K562 (cell line): ENCODE data around the gene STPG2. TPM values are rescaled to one million over a fixed set of nuclear protein-coding genes. Genes with fewer than 3 reads are reported as not detected.

Experiments used
- ATAC-seq: fragments of 200-7000 bp; cut with Tn5 transposase; 3 replicates; pipeline ENCODE4 v1.9.1; 2020; ENCODE audit warnings: moderate library complexity
- BruUV-seq: library from RNA; stranded (reverse); fragments of 400-500 nt; replicated peaks from 2 replicates; lab custom pipeline; 2021; lab: Mats Ljungman, UMichigan
- CTCF ChIA-PET: fragments of 300-600 bp; formaldehyde crosslinking; extraction: SDS; loops from one replicate; lab custom pipeline; 2021; ENCODE audit warnings: low intra/inter-chr PET ratio; lab: Yijun Ruan, JAX
- POLR2A ChIA-PET: fragments of 300-600, 350-650 bp; sonication (Branson Sonifier 250); formaldehyde crosslinking; extraction: SDS; loops from one replicate; lab custom pipeline; 2021; ENCODE audit warnings: antibody characterized with exemption, inconsistent platforms; lab: Yijun Ruan, JAX
- DNase-seq, 4 experiments: peaks; one replicate each; pipeline versions ENCODE4 v3.0.0 to v3.0.0-alpha.2; 2011 to 2018; ENCODE audit warnings: low spot score in 3 of 4, mixed read lengths in 3 of 4; ENCODE audit errors: extremely low read depth in 1 of 4
- FAIRE-seq: peaks from 2 replicates; lab custom pipeline; 2011; peaks lifted over from hg19 to GRCh38; lab: Jason Lieb, UNC
- H2AFZ ChIP-seq: 2 replicates; pipeline ENCODE4 v1.6.0; 2011; ENCODE audit warnings: low read depth, low read length, control low read depth, inconsistent platforms
- H3K27ac ChIP-seq: fragments of 200-600 bp; 3 replicates; pipeline ENCODE4 v1.8.0; 2011; ENCODE audit warnings: low read depth, mild to moderate bottlenecking, control low read depth, inconsistent platforms, low read length, moderate library complexity, mixed read lengths; ENCODE audit errors: extremely low read depth
- H3K27me3 ChIP-seq, 2 experiments: fragments of 300-600 bp in 1 of 2; 2 replicates in 1 of 2; 3 replicates in 1 of 2; pipeline versions ENCODE4 v1.6.0 to v1.8.0; 2011; ENCODE audit warnings: inconsistent platforms in 2 of 2, low read length in 2 of 2, mild to moderate bottlenecking in 1 of 2, mixed read lengths in 1 of 2, moderate library complexity in 1 of 2; ENCODE audit not compliant: control insufficient read depth in 2 of 2, insufficient read depth in 2 of 2
- H3K36me3 ChIP-seq: fragments of 300-600 bp; 3 replicates; pipeline ENCODE4 v1.8.0; 2011; ENCODE audit warnings: mild to moderate bottlenecking, low read length, inconsistent platforms; ENCODE audit not compliant: control insufficient read depth, insufficient read depth
- H3K4me1 ChIP-seq, 2 experiments: fragments of 200-600 bp in 1 of 2; replicated peaks in 1 of 2; 2 replicates in 1 of 2; 3 replicates in 1 of 2; pipeline versions ENCODE4 v1.5.1 to v1.8.0; 2011; ENCODE audit warnings: inconsistent platforms in 2 of 2, low read length in 2 of 2, mild to moderate bottlenecking in 1 of 2, mixed read lengths in 1 of 2, moderate library complexity in 1 of 2; ENCODE audit not compliant: control insufficient read depth in 2 of 2, insufficient read depth in 2 of 2
- H3K4me2 ChIP-seq: 2 replicates; pipeline ENCODE4 v1.6.1; 2011; ENCODE audit warnings: low read length, control low read depth, inconsistent platforms, mixed read lengths; ENCODE audit not compliant: insufficient read depth
- H3K4me3 ChIP-seq: fragments of 200-600 bp; sonication (generic), shearing (Covaris generic); 2 replicates; pipeline ENCODE4 v1.5.1; 2016; ENCODE audit warnings: control low read depth, inconsistent platforms
- H3K79me2 ChIP-seq: fragments of 200-600 bp; 3 replicates; pipeline ENCODE4 v1.8.0; 2011; ENCODE audit warnings: low read length, inconsistent platforms; ENCODE audit not compliant: control insufficient read depth, insufficient read depth
- H3K9ac ChIP-seq, 2 experiments: 2 replicates each; pipeline versions ENCODE4 v1.6.0 to v1.6.1; 2011; ENCODE audit warnings: low read depth in 2 of 2, low read length in 2 of 2, control low read depth in 1 of 2, inconsistent platforms in 1 of 2, mild to moderate bottlenecking in 1 of 2, mixed read lengths in 1 of 2; ENCODE audit not compliant: insufficient read depth in 1 of 2
- H3K9me1 ChIP-seq: one replicate; pipeline ENCODE4 v1.6.0; 2011; ENCODE audit warnings: inconsistent platforms, mild to moderate bottlenecking, low read length, moderate library complexity; ENCODE audit not compliant: control insufficient read depth, insufficient read depth
- H3K9me3 ChIP-seq: replicated peaks from 2 replicates; pipeline ENCODE4 v1.5.1; 2011; ENCODE audit warnings: low read depth, low read length, inconsistent platforms; ENCODE audit not compliant: control insufficient read depth, insufficient read depth
- H4K20me1 ChIP-seq: replicated peaks from 2 replicates; pipeline ENCODE4 v1.6.1; 2011; ENCODE audit warnings: low read length, inconsistent platforms, mixed read lengths; ENCODE audit not compliant: control insufficient read depth, insufficient read depth
- ATF3 ChIP-seq, 2 experiments: fragments of 450-650 bp in 1 of 2; sonication (generic) in 1 of 2; formaldehyde crosslinking in 1 of 2; IDR thresholded peaks in 1 of 2; conservative IDR thresholded peaks in 1 of 2; 2 replicates each; pipeline versions ENCODE4 v1.6.1 to v1.8.1; 2016 to 2023; ENCODE audit warnings: mild to moderate bottlenecking in 2 of 2, moderate library complexity in 2 of 2, inconsistent platforms in 1 of 2, missing genetic modification reagents in 1 of 2
- BRCA1 ChIP-seq, 2 experiments: fragments of 450-650 bp in 1 of 2; sonication (generic) in 1 of 2; formaldehyde crosslinking in 1 of 2; IDR thresholded peaks; 2 replicates each; pipeline versions ENCODE4 v1.5.0 to v1.6.1; 2017 to 2020; ENCODE audit warnings: mild to moderate bottlenecking in 1 of 2, missing genetic modification reagents in 1 of 2
- FOXJ2 ChIP-seq: fragments of 200-800 bp; sonication (Bioruptor generic); IDR thresholded peaks from 2 replicates; pipeline ENCODE4 v1.6.1; 2016; ENCODE audit warnings: missing genetic modification characterization, missing compliant biosample characterization
- SIRT6 ChIP-seq: IDR thresholded peaks from one replicate; pipeline ENCODE4 v1.6.1; 2012; ENCODE audit warnings: low read depth, mild to moderate bottlenecking, control low read depth, inconsistent platforms, low read length, moderate library complexity
- TBP ChIP-seq: optimal IDR thresholded peaks from 2 replicates; pipeline ENCODE3; 2011; ENCODE audit warnings: low read depth, low read length, improper control_type of control experiment
- WGBS: fragments of 100-300 bp; shearing (Covaris generic); methylation state at CpG from one replicate; pipeline ENCODE4 v1.1.6; 2016; ENCODE audit warnings: low coverage, mixed read lengths; ENCODE audit not compliant: insufficient coverage; ENCODE audit errors: missing lambda C conversion rate; 5-methylcytosine and 5-hydroxymethylcytosine counted together
- in situ Hi-C: fragments of 300-500 bp; cut with MboI; formaldehyde crosslinking; loops from 4 replicates; pipeline ENCODE4 v1.15.0; 2018; ENCODE audit warnings: inconsistent platforms, mixed read lengths
- intact Hi-C: fragments of 100-400 bp; cut with micrococcal nuclease; formaldehyde crosslinking; loops from 2 replicates; pipeline ENCODE4 v1.14.2; 2022
- polyA plus RNA-seq, 8 experiments: library from polyadenylated mRNA; depleted of rRNA in 4 of 8; stranded (reverse) in 5 of 8; unstranded in 3 of 8; fragments of >200 nt; fragmentation: Nextera tagmentation in 2 of 8; fragmentation: Illumina TruSeq in 1 of 8; extraction: Ambion mirVana in 2 of 8; extraction: Trizol in 1 of 8; gene quantifications; 2 replicates each; pipeline versions ENCODE4 v1.2.1 to v1.2.3, GENCODE V29; 2011 to 2014; ENCODE audit warnings: inconsistent platforms in 1 of 8, missing spikeins in 1 of 8
- total RNA-seq, 7 experiments: library from RNA; depleted of rRNA in 6 of 7; stranded (reverse); fragments of >200 nt in 6 of 7; fragmentation: Illumina TruSeq in 2 of 7; extraction: Trizol in 2 of 7; gene quantifications; 2 replicates each; pipeline versions ENCODE4 v1.2.1 to v1.2.3, GENCODE V29; 2011 to 2021; ENCODE audit warnings: low replicate concordance in 1 of 7
- TF ChIP-seq, protein P1 (sequence below): fragments of 200-400 bp; formaldehyde crosslinking; IDR thresholded peaks from 2 replicates; pipeline ENCODE4 v1.6.1; 2017; ENCODE audit warnings: mild to moderate bottlenecking, low read depth, low read length, moderate library complexity
- TF ChIP-seq, protein P2 (sequence below): sonication (generic); formaldehyde crosslinking; IDR thresholded peaks from 2 replicates; pipeline ENCODE4 v1.8.1; 2023; ENCODE audit warnings: missing genetic modification reagents, mild to moderate bottlenecking, borderline replicate concordance

STPG2 gene
- total and polyA plus RNA-seq, 9 of the 15 experiments (the other 6 are each of a cell fraction or from before 2014, with no cell fraction given): not detected

DNA sequence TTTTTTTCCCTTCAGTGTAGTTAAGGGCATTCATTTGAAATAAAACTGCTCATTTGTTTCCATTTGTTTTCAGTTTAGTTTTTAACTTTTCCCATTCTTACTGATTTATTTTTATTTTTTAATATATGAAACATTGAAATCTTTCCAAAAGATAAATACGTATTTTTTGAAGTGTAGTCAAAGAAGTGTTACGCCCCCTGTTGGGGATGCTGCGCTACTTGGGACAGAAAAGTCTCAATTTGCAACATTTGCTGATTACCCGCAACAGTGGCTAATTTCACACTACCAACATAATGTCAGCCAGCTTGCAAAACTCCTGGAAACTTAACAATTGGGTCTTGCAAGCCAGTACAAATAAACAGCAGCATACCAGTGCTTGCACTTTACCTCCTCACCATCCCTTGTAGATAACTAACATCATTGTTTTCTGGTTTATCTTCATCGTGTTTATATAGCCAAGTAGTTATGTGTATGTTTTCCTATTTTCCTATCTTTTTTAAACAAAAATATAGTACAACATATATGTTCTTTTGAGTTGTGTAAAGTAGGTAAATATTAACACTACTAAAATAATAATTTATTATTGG lies 158.6 kb downstream of the STPG2 start:
- intact Hi-C loops (no loop called here), in situ Hi-C loops (no loop called here)
- BruUV-seq: no TSS peak
- Histone ChIP-seq H3K4me2 (no peak overlapping the region), H2AFZ (no peak overlapping the region), H3K79me2 (no peaks in the 10 kb centered on the region), H4K20me1 (no peaks in the 10 kb centered on the region), H3K9me3 (no peaks in the 10 kb centered on the region), H3K36me3 (no peaks in the 10 kb centered on the region), H3K4me3 (no peak overlapping the region), H3K27ac (no peak overlapping the region), H3K4me1 (no peaks in the 10 kb centered on the region), H3K27me3 (no peaks in the 10 kb centered on the region), H3K9me1 (no peaks in the 10 kb centered on the region), H3K9ac (no peak overlapping the region)
- ChIA-PET CTCF (no interaction called here), POLR2A (no interaction called here)
- FAIRE-seq: no peak
- peak in 1 of 4 experiments; percentile 4 for DNase-seq
- ATAC-seq: no peak
- 0% methylated on average over 5 of the region's 5 CpGs for WGBS
- TF ChIP-seq SIRT6: no peak
- TF ChIP-seq FOXJ2 (tag): no peak
- no peak for TF ChIP-seq ATF3 (IDR thresholded peaks at IDR 0.05)
- no peak for TF ChIP-seq ATF3 (CRISPR knock-in tag; conservative IDR thresholded peaks at IDR 0.05)
- TF ChIP-seq, protein P1, sequence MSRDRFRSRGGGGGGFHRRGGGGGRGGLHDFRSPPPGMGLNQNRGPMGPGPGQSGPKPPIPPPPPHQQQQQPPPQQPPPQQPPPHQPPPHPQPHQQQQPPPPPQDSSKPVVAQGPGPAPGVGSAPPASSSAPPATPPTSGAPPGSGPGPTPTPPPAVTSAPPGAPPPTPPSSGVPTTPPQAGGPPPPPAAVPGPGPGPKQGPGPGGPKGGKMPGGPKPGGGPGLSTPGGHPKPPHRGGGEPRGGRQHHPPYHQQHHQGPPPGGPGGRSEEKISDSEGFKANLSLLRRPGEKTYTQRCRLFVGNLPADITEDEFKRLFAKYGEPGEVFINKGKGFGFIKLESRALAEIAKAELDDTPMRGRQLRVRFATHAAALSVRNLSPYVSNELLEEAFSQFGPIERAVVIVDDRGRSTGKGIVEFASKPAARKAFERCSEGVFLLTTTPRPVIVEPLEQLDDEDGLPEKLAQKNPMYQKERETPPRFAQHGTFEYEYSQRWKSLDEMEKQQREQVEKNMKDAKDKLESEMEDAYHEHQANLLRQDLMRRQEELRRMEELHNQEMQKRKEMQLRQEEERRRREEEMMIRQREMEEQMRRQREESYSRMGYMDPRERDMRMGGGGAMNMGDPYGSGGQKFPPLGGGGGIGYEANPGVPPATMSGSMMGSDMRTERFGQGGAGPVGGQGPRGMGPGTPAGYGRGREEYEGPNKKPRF: no peak
- TF ChIP-seq, protein P2, sequence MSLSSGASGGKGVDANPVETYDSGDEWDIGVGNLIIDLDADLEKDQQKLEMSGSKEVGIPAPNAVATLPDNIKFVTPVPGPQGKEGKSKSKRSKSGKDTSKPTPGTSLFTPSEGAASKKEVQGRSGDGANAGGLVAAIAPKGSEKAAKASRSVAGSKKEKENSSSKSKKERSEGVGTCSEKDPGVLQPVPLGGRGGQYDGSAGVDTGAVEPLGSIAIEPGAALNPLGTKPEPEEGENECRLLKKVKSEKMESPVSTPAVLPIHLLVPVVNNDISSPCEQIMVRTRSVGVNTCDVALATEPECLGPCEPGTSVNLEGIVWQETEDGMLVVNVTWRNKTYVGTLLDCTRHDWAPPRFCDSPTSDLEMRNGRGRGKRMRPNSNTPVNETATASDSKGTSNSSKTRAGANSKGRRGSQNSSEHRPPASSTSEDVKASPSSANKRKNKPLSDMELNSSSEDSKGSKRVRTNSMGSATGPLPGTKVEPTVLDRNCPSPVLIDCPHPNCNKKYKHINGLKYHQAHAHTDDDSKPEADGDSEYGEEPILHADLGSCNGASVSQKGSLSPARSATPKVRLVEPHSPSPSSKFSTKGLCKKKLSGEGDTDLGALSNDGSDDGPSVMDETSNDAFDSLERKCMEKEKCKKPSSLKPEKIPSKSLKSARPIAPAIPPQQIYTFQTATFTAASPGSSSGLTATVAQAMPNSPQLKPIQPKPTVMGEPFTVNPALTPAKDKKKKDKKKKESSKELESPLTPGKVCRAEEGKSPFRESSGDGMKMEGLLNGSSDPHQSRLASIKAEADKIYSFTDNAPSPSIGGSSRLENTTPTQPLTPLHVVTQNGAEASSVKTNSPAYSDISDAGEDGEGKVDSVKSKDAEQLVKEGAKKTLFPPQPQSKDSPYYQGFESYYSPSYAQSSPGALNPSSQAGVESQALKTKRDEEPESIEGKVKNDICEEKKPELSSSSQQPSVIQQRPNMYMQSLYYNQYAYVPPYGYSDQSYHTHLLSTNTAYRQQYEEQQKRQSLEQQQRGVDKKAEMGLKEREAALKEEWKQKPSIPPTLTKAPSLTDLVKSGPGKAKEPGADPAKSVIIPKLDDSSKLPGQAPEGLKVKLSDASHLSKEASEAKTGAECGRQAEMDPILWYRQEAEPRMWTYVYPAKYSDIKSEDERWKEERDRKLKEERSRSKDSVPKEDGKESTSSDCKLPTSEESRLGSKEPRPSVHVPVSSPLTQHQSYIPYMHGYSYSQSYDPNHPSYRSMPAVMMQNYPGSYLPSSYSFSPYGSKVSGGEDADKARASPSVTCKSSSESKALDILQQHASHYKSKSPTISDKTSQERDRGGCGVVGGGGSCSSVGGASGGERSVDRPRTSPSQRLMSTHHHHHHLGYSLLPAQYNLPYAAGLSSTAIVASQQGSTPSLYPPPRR: no peak
- TF ChIP-seq BRCA1 (IDR thresholded peaks at IDR 0.05): no peak
- no peak for TF ChIP-seq BRCA1 (CRISPR knock-in tag; IDR thresholded peaks at IDR 0.05)
- no peak for TF ChIP-seq TBP
